H9 (cell line): ENCODE results near the gene FARS2. TPM values are rescaled to one million over a fixed set of nuclear protein-coding genes. Genes with fewer than 3 reads are reported as not detected.

Experiments used
- DNase-seq: peaks from one replicate; pipeline ENCODE4 v3.0.0-alpha.2; 2017
- H2AFZ ChIP-seq: one replicate; pipeline ENCODE4 v1.6.1; 2013; ENCODE audit warnings: mild to moderate bottlenecking, low read length, control low read depth, moderate library complexity
- H2AK5ac ChIP-seq: 2 replicates; pipeline ENCODE4 v1.6.1; 2013; ENCODE audit warnings: low read length, control low read depth, mixed read lengths; ENCODE audit not compliant: insufficient read length
- H2BK120ac ChIP-seq: one replicate; pipeline ENCODE4 v1.6.1; 2013; ENCODE audit warnings: low read depth, mild to moderate bottlenecking, low read length, control low read depth, inconsistent platforms; ENCODE audit not compliant: poor library complexity, severe bottlenecking
- H2BK12ac ChIP-seq: 2 replicates; pipeline ENCODE4 v1.6.1; 2013; ENCODE audit warnings: low read length, control low read depth, mixed read lengths, low read depth; ENCODE audit not compliant: insufficient read length
- H2BK15ac ChIP-seq: 2 replicates; pipeline ENCODE4 v1.6.1; 2013; ENCODE audit warnings: low read depth, low read length, control low read depth
- H2BK20ac ChIP-seq: one replicate; pipeline ENCODE4 v1.6.1; 2013; ENCODE audit warnings: low read depth, mild to moderate bottlenecking, low read length, control low read depth, inconsistent platforms; ENCODE audit not compliant: poor library complexity, severe bottlenecking
- H2BK5ac ChIP-seq: 2 replicates; pipeline ENCODE4 v1.6.1; 2013; ENCODE audit warnings: low read length, control low read depth, mixed read lengths; ENCODE audit not compliant: insufficient read length
- H3K14ac ChIP-seq: 2 replicates; pipeline ENCODE4 v1.6.1; 2013; ENCODE audit warnings: low read length, control low read depth; ENCODE audit not compliant: insufficient read depth
- H3K18ac ChIP-seq: 2 replicates; pipeline ENCODE4 v1.6.1; 2013; ENCODE audit warnings: low read depth, mild to moderate bottlenecking, mixed read lengths, low read length, control low read depth; ENCODE audit not compliant: insufficient read length
- H3K23ac ChIP-seq: 2 replicates; pipeline ENCODE4 v1.6.1; 2013; ENCODE audit warnings: low read length, control low read depth, mixed read lengths, low read depth; ENCODE audit not compliant: insufficient read length
- H3K23me2 ChIP-seq: 2 replicates; pipeline ENCODE4 v1.6.1; 2013; ENCODE audit warnings: low read depth, mild to moderate bottlenecking, mixed read lengths, low read length, control low read depth; ENCODE audit not compliant: insufficient read length, poor library complexity, severe bottlenecking
- H3K27ac ChIP-seq: 2 replicates; pipeline ENCODE4 v1.5.1; 2013; ENCODE audit warnings: low read length, control low read depth, mixed read lengths, low read depth; ENCODE audit not compliant: insufficient read length
- H3K27me3 ChIP-seq: 2 replicates; pipeline ENCODE4 v1.6.1; 2013; ENCODE audit warnings: low read length, control low read depth, inconsistent platforms; ENCODE audit not compliant: insufficient read depth
- H3K4ac ChIP-seq: 2 replicates; pipeline ENCODE4 v1.6.1; 2013; ENCODE audit warnings: low read depth, mild to moderate bottlenecking, control low read depth, inconsistent platforms, low read length, moderate library complexity
- H3K4me1 ChIP-seq: 2 replicates; pipeline ENCODE4 v1.6.1; 2013; ENCODE audit warnings: low read length, control low read depth, inconsistent platforms; ENCODE audit not compliant: insufficient read depth
- H3K4me2 ChIP-seq: 2 replicates; pipeline ENCODE4 v1.6.1; 2013; ENCODE audit warnings: low read length, control low read depth, mixed read lengths; ENCODE audit not compliant: insufficient read length, insufficient read depth
- H3K56ac ChIP-seq: 2 replicates; pipeline ENCODE4 v1.6.1; 2013; ENCODE audit warnings: low read depth, mild to moderate bottlenecking, mixed read lengths, low read length, control low read depth; ENCODE audit not compliant: insufficient read length
- H3K79me1 ChIP-seq: 2 replicates; pipeline ENCODE4 v1.6.1; 2013; ENCODE audit warnings: low read depth, mild to moderate bottlenecking, moderate library complexity, low read length, control low read depth, inconsistent platforms; ENCODE audit not compliant: insufficient read depth, poor library complexity, severe bottlenecking
- H3K79me2 ChIP-seq: 2 replicates; pipeline ENCODE4 v1.6.1; 2013; ENCODE audit warnings: low read length, control low read depth, inconsistent platforms; ENCODE audit not compliant: insufficient read depth
- H3K9ac ChIP-seq: 2 replicates; pipeline ENCODE4 v1.6.1; 2013; ENCODE audit warnings: low read length, control low read depth, mixed read lengths; ENCODE audit not compliant: insufficient read length; ENCODE audit errors: extremely low read depth
- H3K9me3 ChIP-seq: one replicate; pipeline ENCODE4 v1.6.1; 2013; ENCODE audit warnings: low read depth, low read length, inconsistent platforms; ENCODE audit not compliant: control insufficient read depth
- H3T11ph ChIP-seq: one replicate; pipeline ENCODE4 v1.6.1; 2013; ENCODE audit warnings: mild to moderate bottlenecking, low read length, control low read depth, inconsistent platforms
- H4K20me1 ChIP-seq: one replicate; pipeline ENCODE4 v1.6.1; 2013; ENCODE audit not compliant: control insufficient read depth, insufficient read length, insufficient read depth
- H4K5ac ChIP-seq: 2 replicates; pipeline ENCODE4 v1.6.1; 2013; ENCODE audit warnings: low read depth, mild to moderate bottlenecking, mixed read lengths, low read length, control low read depth; ENCODE audit not compliant: insufficient read length
- H4K8ac ChIP-seq: replicated peaks from 2 replicates; pipeline ENCODE4 v1.6.1; 2013; ENCODE audit warnings: low read length, control low read depth, mixed read lengths, low read depth; ENCODE audit not compliant: insufficient read length
- H4K91ac ChIP-seq: 2 replicates; pipeline ENCODE4 v1.6.1; 2013; ENCODE audit warnings: low read depth, mild to moderate bottlenecking, moderate library complexity, mixed read lengths, low read length, control low read depth; ENCODE audit not compliant: insufficient read length
- H3K27ac Mint-ChIP-seq, 3 experiments: 2 replicates in 2 of 3; 3 replicates in 1 of 3; pipeline ENCODE4 v1.8.0; 2020 to 2021; ENCODE audit warnings: mixed read lengths in 3 of 3, mild to moderate bottlenecking in 1 of 3, moderate library complexity in 1 of 3
- H3K27me3 Mint-ChIP-seq: 2 replicates; pipeline ENCODE4 v1.8.0; 2021; ENCODE audit warnings: low read depth, mild to moderate bottlenecking, moderate library complexity, mixed read lengths
- H3K36me3 Mint-ChIP-seq, 3 experiments: 2 replicates in 2 of 3; 3 replicates in 1 of 3; pipeline ENCODE4 v1.8.0; 2020 to 2021; ENCODE audit warnings: low read depth in 3 of 3, mixed read lengths in 3 of 3; ENCODE audit not compliant: insufficient read depth in 1 of 3
- H3K4me1 Mint-ChIP-seq, 2 experiments: 2 replicates each; pipeline ENCODE4 v1.8.0; 2020; ENCODE audit warnings: mixed read lengths in 2 of 2
- H3K4me3 Mint-ChIP-seq, 2 experiments: 2 replicates in 1 of 2; 3 replicates in 1 of 2; pipeline ENCODE4 v1.8.0; 2020 to 2021; ENCODE audit warnings: mild to moderate bottlenecking in 2 of 2, mixed read lengths in 2 of 2, moderate library complexity in 1 of 2
- H3K9me3 Mint-ChIP-seq, 2 experiments: 2 replicates in 1 of 2; 3 replicates in 1 of 2; pipeline ENCODE4 v1.8.0; 2020; ENCODE audit warnings: mild to moderate bottlenecking in 2 of 2, mixed read lengths in 2 of 2, moderate library complexity in 1 of 2
- CTCF ChIP-seq: fragments of 200-600 bp; sonication (generic); conservative IDR thresholded peaks from 3 replicates; pipeline ENCODE4 v1.8.0; 2021; ENCODE audit warnings: antibody characterized with exemption, mild to moderate bottlenecking
- WGBS: extraction: QIAGEN DNeasy Blood & Tissue Kit; methylation state at CpG from one replicate; pipeline ENCODE4 v1.1.7; 2013; ENCODE audit warnings: missing lambda C conversion rate, low lambda C conversion rate, mixed read lengths; ENCODE audit not compliant: insufficient read length; ENCODE audit errors: extremely low coverage; 5-methylcytosine and 5-hydroxymethylcytosine counted together
- total RNA-seq: library from RNA; stranded (reverse); gene quantifications from 2 replicates; pipeline ENCODE4 v1.2.1, GENCODE V29; 2021

The FARS2 gene
- total RNA-seq, 1 experiment from 2014 or later = 8.5 TPM

GRCh38 chr6:5663739-5664138, 402.4 kb downstream of the FARS2 start:
- no peak overlapping the region for H3T11ph ChIP-seq
- H3K4me1 Mint-ChIP-seq = peaks cover 29 to 30% of the 10 kb centered on the region in 2 experiments
- H3K36me3 Mint-ChIP-seq = no peaks in the 10 kb centered on the region; a peak in 1 of 7 replicates
- H2BK120ac ChIP-seq = no peak overlapping the region
- no peak overlapping the region for H2BK12ac ChIP-seq
- H3K27me3 Mint-ChIP-seq = no peaks in the 10 kb centered on the region
- H3K27ac Mint-ChIP-seq = no peak overlapping the region; a peak in 1 of 7 replicates
- H4K8ac ChIP-seq = no peak overlapping the region
- no peak overlapping the region for H2BK20ac ChIP-seq
- H4K5ac ChIP-seq = no peak overlapping the region
- DNase-seq = no peak
- no peak overlapping the region for H2AK5ac ChIP-seq
- H3K4me1 ChIP-seq = peaks cover 4% of the 10 kb centered on the region; the same call in 1 of the 2 replicates
- H2BK15ac ChIP-seq = no peak overlapping the region
- H3K27ac ChIP-seq = no peak overlapping the region
- no peaks in the 10 kb centered on the region for H3K9me3 ChIP-seq
- H3K79me1 ChIP-seq = no peaks in the 10 kb centered on the region
- H3K18ac ChIP-seq = no peak overlapping the region
- H3K23me2 ChIP-seq = no peaks in the 10 kb centered on the region
- no peaks in the 10 kb centered on the region for H3K27me3 ChIP-seq
- no CpG with 5 or more reads among the region's 2 CpGs for WGBS
- no peak overlapping the region for H2AFZ ChIP-seq
- H3K4me3 Mint-ChIP-seq = no peak overlapping the region
- no peak overlapping the region for H3K4me2 ChIP-seq
- no peaks in the 10 kb centered on the region for H4K20me1 ChIP-seq
- H3K23ac ChIP-seq = no peak overlapping the region
- no peak for TF ChIP-seq CTCF
- H3K79me2 ChIP-seq = no peaks in the 10 kb centered on the region
- no peak overlapping the region for H2BK5ac ChIP-seq
- no peak overlapping the region for H3K9ac ChIP-seq
- H3K14ac ChIP-seq = no peak overlapping the region
- H3K9me3 Mint-ChIP-seq = no peaks in the 10 kb centered on the region
- H3K56ac ChIP-seq = no peak overlapping the region
- H3K4ac ChIP-seq = no peak overlapping the region
- H4K91ac ChIP-seq = no peak overlapping the region
